Bronchial epithelial cell (primary cell): ENCODE data around the gene ITPK1. TPM values are rescaled to one million over a fixed set of nuclear protein-coding genes. Genes with fewer than 3 reads are reported as not detected.

Experiments
- DNase-seq: peaks from one replicate; pipeline ENCODE4 v3.0.0-alpha.2; 2010; ENCODE audit warnings: low read depth
- FAIRE-seq: peaks from 2 replicates; lab custom pipeline; 2011; peaks lifted over from hg19 to GRCh38; lab: Jason Lieb, UNC
- H3K27me3 ChIP-seq: 2 replicates; pipeline ENCODE4 v1.5.1; 2011; ENCODE audit warnings: low read length; ENCODE audit not compliant: control insufficient read depth, insufficient read depth
- H3K36me3 ChIP-seq: 2 replicates; pipeline ENCODE4 v1.5.1; 2011; ENCODE audit warnings: low read length; ENCODE audit not compliant: control insufficient read depth, insufficient read depth
- H3K4me3 ChIP-seq: 2 replicates; pipeline ENCODE4 v1.5.1; 2011; ENCODE audit warnings: mild to moderate bottlenecking, low read depth, low read length, control low read depth
- CTCF ChIP-seq: IDR thresholded peaks from 2 replicates; pipeline ENCODE4 v1.5.1; 2011; ENCODE audit warnings: mild to moderate bottlenecking, moderate library complexity, low read length, control low read depth, inconsistent platforms; ENCODE audit not compliant: insufficient read depth, severe bottlenecking
- total RNA-seq: library from RNA; depleted of rRNA; stranded (reverse); fragments of >200 nt; gene quantifications from 2 replicates; pipeline ENCODE4 v1.2.1, GENCODE V29; 2014

The ITPK1 gene
- total RNA-seq, 1 donor from 2014 or later, result 39.8 TPM

GRCh38 chr14:92949496-92950192, 166.1 kb downstream of the ITPK1 start:
- DNase-seq (no peak), FAIRE-seq (no peak)
- Histone ChIP-seq H3K4me3 (no peak overlapping the region), H3K36me3 (peaks cover 26% of the 10 kb centered on the region), H3K27me3 (no peaks in the 10 kb centered on the region)
- no peak for TF ChIP-seq CTCF

- TF ChIP-seq CTCF, result no peak
- DNase-seq, result no peak
- Histone ChIP-seq H3K36me3 (peaks cover 30% of the 10 kb centered on the region), H3K27me3 (no peaks in the 10 kb centered on the region), H3K4me3 (no peak overlapping the region)
- FAIRE-seq, result no peak
Observed at GRCh38 chr14:92948647-92949046, 167.1 kb downstream of the ITPK1 start.

GRCh38 chr14:92946847-92947545, 168.7 kb downstream of the ITPK1 start:
- FAIRE-seq (no peak), DNase-seq (no peak)
- Histone ChIP-seq H3K36me3 (peaks cover 34% of the 10 kb centered on the region), H3K27me3 (no peaks in the 10 kb centered on the region), H3K4me3 (no peak overlapping the region)
- no peak for TF ChIP-seq CTCF

GRCh38 chr14:92945959-92946846, 169.5 kb downstream of the ITPK1 start:
- no peak for FAIRE-seq
- Histone ChIP-seq H3K27me3 (no peaks in the 10 kb centered on the region), H3K4me3 (no peak overlapping the region), H3K36me3 (peaks cover 31% of the 10 kb centered on the region)
- TF ChIP-seq CTCF, result no peak
- peak; percentile 68 for DNase-seq

- TF ChIP-seq CTCF, result no peak
- DNase-seq, result no peak
- FAIRE-seq, result no peak
- Histone ChIP-seq H3K27me3 (no peaks in the 10 kb centered on the region), H3K36me3 (peaks cover 30% of the 10 kb centered on the region), H3K4me3 (no peak overlapping the region)
Observed at GRCh38 chr14:92945544-92945943, 170.2 kb downstream of the ITPK1 start.
